SK-N-SH treated with all-trans-retinoic acid at 6 μM for 48 hours (cell line): ENCODE results near the gene GPSM3.

ENCODE experiments used
- ATAC-seq: fragments of 200-7000 bp; cut with Tn5 transposase; 3 replicates; pipeline ENCODE4 v1.9.1; 2020; ENCODE audit warnings: mild to moderate bottlenecking, moderate library complexity
- ARNTL ChIP-seq: fragments of 450-650 bp; formaldehyde crosslinking; IDR thresholded peaks from 2 replicates; pipeline ENCODE4 v1.5.0; 2020; ENCODE audit warnings: low read depth, mild to moderate bottlenecking, moderate library complexity, borderline replicate concordance
- BACH2 ChIP-seq: fragments of 250-450 bp; sonication (Bioruptor Pico); IDR thresholded peaks from 2 replicates; pipeline ENCODE4 v1.9.0; 2021; ENCODE audit warnings: mild to moderate bottlenecking, borderline replicate concordance
- CREB5 ChIP-seq: fragments of 250-450 bp; sonication (Bioruptor Pico); IDR thresholded peaks from 2 replicates; pipeline ENCODE4 v1.5.1; 2020; ENCODE audit warnings: low read depth, mild to moderate bottlenecking, moderate library complexity
- CSDC2 ChIP-seq: fragments of 250-450 bp; sonication (Bioruptor Pico); IDR thresholded peaks from 2 replicates; pipeline ENCODE4 v1.5.0; 2020; ENCODE audit warnings: mild to moderate bottlenecking, moderate library complexity
- ESRRG ChIP-seq: fragments of 250-450 bp; sonication (Bioruptor Pico); IDR thresholded peaks from 2 replicates; pipeline ENCODE4 v1.6.1; 2021; ENCODE audit warnings: mild to moderate bottlenecking
- ISL1 ChIP-seq: fragments of 250-450 bp; sonication (Bioruptor Pico); IDR thresholded peaks from 2 replicates; pipeline ENCODE4 v2.1.2; 2022; ENCODE audit warnings: mild to moderate bottlenecking, moderate library complexity
- OSR1 ChIP-seq: fragments of 250-450 bp; sonication (Bioruptor Pico); IDR thresholded peaks from 2 replicates; pipeline ENCODE4 v1.8.0; 2022; ENCODE audit warnings: moderate library complexity, mild to moderate bottlenecking, inconsistent platforms
- PPARA ChIP-seq: fragments of 250-450 bp; sonication (Bioruptor Pico); IDR thresholded peaks from 2 replicates; pipeline ENCODE4 v1.5.0; 2020; ENCODE audit warnings: mild to moderate bottlenecking, borderline replicate concordance
- SNAI2 ChIP-seq: fragments of 250-450 bp; sonication (Bioruptor Pico); IDR thresholded peaks from 2 replicates; pipeline ENCODE4 v1.5.0; 2020; ENCODE audit warnings: mild to moderate bottlenecking, moderate library complexity
- TOX ChIP-seq: fragments of 250-450 bp; sonication (Bioruptor Pico); IDR thresholded peaks from 2 replicates; pipeline ENCODE4 v1.8.0; 2021; ENCODE audit warnings: mild to moderate bottlenecking, moderate library complexity, borderline replicate concordance
- ZC3H10 ChIP-seq: fragments of 250-450 bp; sonication (Bioruptor Pico); IDR thresholded peaks from 2 replicates; pipeline ENCODE4 v1.5.1; 2021; ENCODE audit warnings: mild to moderate bottlenecking, moderate library complexity
- ZFP3 ChIP-seq: fragments of 250-450 bp; sonication (Bioruptor Pico); IDR thresholded peaks from 2 replicates; pipeline ENCODE4 v1.5.0; 2020; ENCODE audit warnings: mild to moderate bottlenecking, moderate library complexity
- ZNF565 ChIP-seq: fragments of 450-650 bp; formaldehyde crosslinking; conservative IDR thresholded peaks from 2 replicates; pipeline ENCODE4 v1.5.0; 2020; ENCODE audit warnings: low read depth, mild to moderate bottlenecking, moderate library complexity
- ZNF70 ChIP-seq: fragments of 450-650 bp; formaldehyde crosslinking; IDR thresholded peaks from 2 replicates; pipeline ENCODE4 v1.5.0; 2020; ENCODE audit warnings: mild to moderate bottlenecking, moderate library complexity
- TF ChIP-seq, protein P1 (sequence below): fragments of 250-450 bp; sonication (Bioruptor Pico); IDR thresholded peaks from 2 replicates; pipeline ENCODE4 v1.8.0; 2021; ENCODE audit warnings: low read depth, mild to moderate bottlenecking, moderate library complexity, borderline replicate concordance
- TF ChIP-seq, protein P2 (sequence below): fragments of 250-450 bp; sonication (Bioruptor Pico); IDR thresholded peaks from 2 replicates; pipeline ENCODE4 v1.5.1; 2021; ENCODE audit warnings: mild to moderate bottlenecking, moderate library complexity
- TF ChIP-seq, protein P3 (sequence below): fragments of 250-450 bp; sonication (Bioruptor Pico); IDR thresholded peaks from 2 replicates; pipeline ENCODE4 v1.8.0; 2020; ENCODE audit warnings: mild to moderate bottlenecking, moderate library complexity, borderline replicate concordance
- TF ChIP-seq, protein P4 (sequence below): fragments of 250-450 bp; sonication (Bioruptor Pico); IDR thresholded peaks from 2 replicates; pipeline ENCODE4 v1.5.0; 2020; ENCODE audit warnings: mild to moderate bottlenecking, moderate library complexity

Gene GPSM3

GRCh38 chr6:32152769-32153563 lies 39.5 kb downstream of the GPSM3 start (continued):
- no peak for TF ChIP-seq CREB5 (CRISPR knock-in tag)
- TF ChIP-seq SNAI2, result no peak
- TF ChIP-seq, protein P1, sequence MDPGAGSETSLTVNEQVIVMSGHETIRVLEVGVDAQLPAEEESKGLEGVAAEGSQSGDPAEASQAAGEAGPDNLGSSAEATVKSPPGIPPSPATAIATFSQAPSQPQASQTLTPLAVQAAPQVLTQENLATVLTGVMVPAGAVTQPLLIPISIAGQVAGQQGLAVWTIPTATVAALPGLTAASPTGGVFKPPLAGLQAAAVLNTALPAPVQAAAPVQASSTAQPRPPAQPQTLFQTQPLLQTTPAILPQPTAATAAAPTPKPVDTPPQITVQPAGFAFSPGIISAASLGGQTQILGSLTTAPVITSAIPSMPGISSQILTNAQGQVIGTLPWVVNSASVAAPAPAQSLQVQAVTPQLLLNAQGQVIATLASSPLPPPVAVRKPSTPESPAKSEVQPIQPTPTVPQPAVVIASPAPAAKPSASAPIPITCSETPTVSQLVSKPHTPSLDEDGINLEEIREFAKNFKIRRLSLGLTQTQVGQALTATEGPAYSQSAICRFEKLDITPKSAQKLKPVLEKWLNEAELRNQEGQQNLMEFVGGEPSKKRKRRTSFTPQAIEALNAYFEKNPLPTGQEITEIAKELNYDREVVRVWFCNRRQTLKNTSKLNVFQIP (CRISPR knock-in tag), result no peak
- no peak for TF ChIP-seq TOX

GRCh38 chr6:32151863-32152768 lies 40.3 kb downstream of the GPSM3 start, which contains the start of gene PRRT1:
PRRT1 (minus strand) TSS chr6:32151939; CDS start chr6:32151827, 112 bp downstream.
- ATAC-seq, result no peak
- TF ChIP-seq ZNF565 (CRISPR knock-in tag) (no peak), ESRRG (CRISPR knock-in tag) (no peak), ZFP3 (CRISPR knock-in tag) (no peak), TOX (no peak), ZC3H10 (CRISPR knock-in tag) (no peak), CSDC2 (CRISPR knock-in tag) (no peak), ISL1 (no peak), CREB5 (CRISPR knock-in tag) (no peak), OSR1 (CRISPR knock-in tag) (no peak), ARNTL (no peak), ZNF70 (CRISPR knock-in tag) (no peak), PPARA (CRISPR knock-in tag) (no peak), BACH2 (CRISPR knock-in tag) (no peak)
- TF ChIP-seq, protein P2, sequence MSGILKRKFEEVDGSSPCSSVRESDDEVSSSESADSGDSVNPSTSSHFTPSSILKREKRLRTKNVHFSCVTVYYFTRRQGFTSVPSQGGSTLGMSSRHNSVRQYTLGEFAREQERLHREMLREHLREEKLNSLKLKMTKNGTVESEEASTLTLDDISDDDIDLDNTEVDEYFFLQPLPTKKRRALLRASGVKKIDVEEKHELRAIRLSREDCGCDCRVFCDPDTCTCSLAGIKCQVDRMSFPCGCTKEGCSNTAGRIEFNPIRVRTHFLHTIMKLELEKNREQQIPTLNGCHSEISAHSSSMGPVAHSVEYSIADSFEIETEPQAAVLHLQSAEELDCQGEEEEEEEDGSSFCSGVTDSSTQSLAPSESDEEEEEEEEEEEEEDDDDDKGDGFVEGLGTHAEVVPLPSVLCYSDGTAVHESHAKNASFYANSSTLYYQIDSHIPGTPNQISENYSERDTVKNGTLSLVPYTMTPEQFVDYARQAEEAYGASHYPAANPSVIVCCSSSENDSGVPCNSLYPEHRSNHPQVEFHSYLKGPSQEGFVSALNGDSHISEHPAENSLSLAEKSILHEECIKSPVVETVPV, result no peak
- TF ChIP-seq, protein P3, sequence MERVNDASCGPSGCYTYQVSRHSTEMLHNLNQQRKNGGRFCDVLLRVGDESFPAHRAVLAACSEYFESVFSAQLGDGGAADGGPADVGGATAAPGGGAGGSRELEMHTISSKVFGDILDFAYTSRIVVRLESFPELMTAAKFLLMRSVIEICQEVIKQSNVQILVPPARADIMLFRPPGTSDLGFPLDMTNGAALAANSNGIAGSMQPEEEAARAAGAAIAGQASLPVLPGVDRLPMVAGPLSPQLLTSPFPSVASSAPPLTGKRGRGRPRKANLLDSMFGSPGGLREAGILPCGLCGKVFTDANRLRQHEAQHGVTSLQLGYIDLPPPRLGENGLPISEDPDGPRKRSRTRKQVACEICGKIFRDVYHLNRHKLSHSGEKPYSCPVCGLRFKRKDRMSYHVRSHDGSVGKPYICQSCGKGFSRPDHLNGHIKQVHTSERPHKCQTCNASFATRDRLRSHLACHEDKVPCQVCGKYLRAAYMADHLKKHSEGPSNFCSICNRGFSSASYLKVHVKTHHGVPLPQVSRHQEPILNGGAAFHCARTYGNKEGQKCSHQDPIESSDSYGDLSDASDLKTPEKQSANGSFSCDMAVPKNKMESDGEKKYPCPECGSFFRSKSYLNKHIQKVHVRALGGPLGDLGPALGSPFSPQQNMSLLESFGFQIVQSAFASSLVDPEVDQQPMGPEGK (CRISPR knock-in tag), result no peak
- TF ChIP-seq, protein P4, sequence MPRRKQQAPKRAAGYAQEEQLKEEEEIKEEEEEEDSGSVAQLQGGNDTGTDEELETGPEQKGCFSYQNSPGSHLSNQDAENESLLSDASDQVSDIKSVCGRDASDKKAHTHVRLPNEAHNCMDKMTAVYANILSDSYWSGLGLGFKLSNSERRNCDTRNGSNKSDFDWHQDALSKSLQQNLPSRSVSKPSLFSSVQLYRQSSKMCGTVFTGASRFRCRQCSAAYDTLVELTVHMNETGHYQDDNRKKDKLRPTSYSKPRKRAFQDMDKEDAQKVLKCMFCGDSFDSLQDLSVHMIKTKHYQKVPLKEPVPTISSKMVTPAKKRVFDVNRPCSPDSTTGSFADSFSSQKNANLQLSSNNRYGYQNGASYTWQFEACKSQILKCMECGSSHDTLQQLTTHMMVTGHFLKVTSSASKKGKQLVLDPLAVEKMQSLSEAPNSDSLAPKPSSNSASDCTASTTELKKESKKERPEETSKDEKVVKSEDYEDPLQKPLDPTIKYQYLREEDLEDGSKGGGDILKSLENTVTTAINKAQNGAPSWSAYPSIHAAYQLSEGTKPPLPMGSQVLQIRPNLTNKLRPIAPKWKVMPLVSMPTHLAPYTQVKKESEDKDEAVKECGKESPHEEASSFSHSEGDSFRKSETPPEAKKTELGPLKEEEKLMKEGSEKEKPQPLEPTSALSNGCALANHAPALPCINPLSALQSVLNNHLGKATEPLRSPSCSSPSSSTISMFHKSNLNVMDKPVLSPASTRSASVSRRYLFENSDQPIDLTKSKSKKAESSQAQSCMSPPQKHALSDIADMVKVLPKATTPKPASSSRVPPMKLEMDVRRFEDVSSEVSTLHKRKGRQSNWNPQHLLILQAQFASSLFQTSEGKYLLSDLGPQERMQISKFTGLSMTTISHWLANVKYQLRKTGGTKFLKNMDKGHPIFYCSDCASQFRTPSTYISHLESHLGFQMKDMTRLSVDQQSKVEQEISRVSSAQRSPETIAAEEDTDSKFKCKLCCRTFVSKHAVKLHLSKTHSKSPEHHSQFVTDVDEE (CRISPR knock-in tag), result no peak
